ENCODE results near the gene RRBP1. TPM values are rescaled to one million over a fixed set of nuclear protein-coding genes. Genes with fewer than 3 reads are reported as not detected.

RRBP1 gene
- total and polyA plus RNA-seq, 4 donors: 75.4 to 202 (median 130) TPM

GRCh38 chr20:17706632-17707031 lies 24.6 kb upstream of the RRBP1 start (continued):
- TF ChIP-seq REST (IDR thresholded peaks at IDR 0.05): no peak
- TF ChIP-seq FOXA2 (IDR thresholded peaks at IDR 0.05): no peak
- no peak for TF ChIP-seq NR2F2 (IDR thresholded peaks at IDR 0.05)

- H3K27me3 ChIP-seq (ENCODE audit: control insufficient read depth in 4 of 4, insufficient read depth in 4 of 4, low read length in 3 of 4): no peaks in the 10 kb centered on the region
- H3K27ac ChIP-seq (ENCODE audit: low read depth in 1 of 2, low read length in 2 of 2): no peak overlapping the region
- 86% methylated on average over 4 of the region's 4 CpGs for WGBS
- no peak for DNase-seq (ENCODE audit: low spot score)
- no peaks in the 10 kb centered on the region for H3K36me3 ChIP-seq (ENCODE audit: control insufficient read depth in 4 of 4, insufficient read depth in 3 of 4, low read depth in 1 of 4, low read length in 3 of 4)
- H3K9me3 ChIP-seq (ENCODE audit: control insufficient read depth in 4 of 4, low read length in 3 of 4): no peaks in the 10 kb centered on the region
- H3K4me3 ChIP-seq (ENCODE audit: low read depth in 1 of 3, low read length in 3 of 3): no peak overlapping the region
- no peak for TF ChIP-seq GABPA (IDR thresholded peaks at IDR 0.05 in 1 of 2, conservative IDR thresholded peaks at IDR 0.05 in 1 of 2)
- TF ChIP-seq JUND (IDR thresholded peaks at IDR 0.05): no peak
- no peak for TF ChIP-seq RAD21 (IDR thresholded peaks at IDR 0.05)
- TF ChIP-seq CTCF (IDR thresholded peaks at IDR 0.05; ENCODE audit: low read depth, low read length, missing input control): no peak
- no peak for TF ChIP-seq SP1 (IDR thresholded peaks at IDR 0.05)
- TF ChIP-seq HNF4G (IDR thresholded peaks at IDR 0.05): no peak
- no peak for TF ChIP-seq HNF4A (conservative IDR thresholded peaks at IDR 0.05)
- no peak for TF ChIP-seq FOXA2 (IDR thresholded peaks at IDR 0.05)
- H3K9ac ChIP-seq (ENCODE audit: low read depth in 1 of 2, low read length in 2 of 2): no peak overlapping the region
- peaks cover 3 to 19% (median 7%) of the 10 kb centered on the region in 4 donors for H3K4me1 ChIP-seq (ENCODE audit: control insufficient read depth in 4 of 4, insufficient read depth in 4 of 4, low read length in 3 of 4)
Measured at GRCh38 chr20:17705916-17706315, 23.9 kb upstream of the RRBP1 start.

- WGBS: 97% methylated on average over 5 of the region's 5 CpGs
- Histone ChIP-seq H3K27ac (ENCODE audit: low read depth in 1 of 2, low read length in 2 of 2) (no peak overlapping the region), H3K9me3 (ENCODE audit: control insufficient read depth in 4 of 4, low read length in 3 of 4) (no peaks in the 10 kb centered on the region), H3K4me3 (ENCODE audit: low read depth in 1 of 3, low read length in 3 of 3) (no peak overlapping the region), H3K9ac (ENCODE audit: low read depth in 1 of 2, low read length in 2 of 2) (no peak overlapping the region), H3K36me3 (ENCODE audit: control insufficient read depth in 4 of 4, insufficient read depth in 3 of 4, low read depth in 1 of 4, low read length in 3 of 4) (no peaks in the 10 kb centered on the region), H3K27me3 (ENCODE audit: control insufficient read depth in 4 of 4, insufficient read depth in 4 of 4, low read length in 3 of 4) (no peaks in the 10 kb centered on the region), H3K4me1 (ENCODE audit: control insufficient read depth in 4 of 4, insufficient read depth in 4 of 4, low read length in 3 of 4) (peaks cover 0 to 8% (median 0%) of the 10 kb centered on the region in 4 donors)
- no peak for DNase-seq (ENCODE audit: low spot score)
- TF ChIP-seq SP1 (IDR thresholded peaks at IDR 0.05): no peak
Measured at GRCh38 chr20:17704589-17705317, 22.7 kb upstream of the RRBP1 start.

GRCh38 chr20:17701826-17702225 lies 19.8 kb upstream of the RRBP1 start:
- no peaks in the 10 kb centered on the region for H3K4me1 ChIP-seq (ENCODE audit: control insufficient read depth in 4 of 4, insufficient read depth in 4 of 4, low read length in 3 of 4)
- H3K9me3 ChIP-seq (ENCODE audit: control insufficient read depth in 4 of 4, low read length in 3 of 4): no peaks in the 10 kb centered on the region
- no peak overlapping the region for H3K27ac ChIP-seq (ENCODE audit: low read depth in 1 of 2, low read length in 2 of 2)
- 86% methylated on average over 4 of the region's 4 CpGs for WGBS
- H3K4me3 ChIP-seq (ENCODE audit: low read depth in 1 of 3, low read length in 3 of 3): no peak overlapping the region
- no peaks in the 10 kb centered on the region for H3K36me3 ChIP-seq (ENCODE audit: control insufficient read depth in 4 of 4, insufficient read depth in 3 of 4, low read depth in 1 of 4, low read length in 3 of 4)
- no peak for DNase-seq (ENCODE audit: low spot score)
- no peak for TF ChIP-seq FOXA2 (IDR thresholded peaks at IDR 0.05)
- no peak for TF ChIP-seq SP1 (IDR thresholded peaks at IDR 0.05)
- TF ChIP-seq YY1 (IDR thresholded peaks at IDR 0.05): no peak
- no peak for TF ChIP-seq ATF3 (IDR thresholded peaks at IDR 0.05)
- TF ChIP-seq NR2F2 (IDR thresholded peaks at IDR 0.05): no peak
- H3K27me3 ChIP-seq (ENCODE audit: control insufficient read depth in 4 of 4, insufficient read depth in 4 of 4, low read length in 3 of 4): no peaks in the 10 kb centered on the region
- no peak overlapping the region for H3K9ac ChIP-seq (ENCODE audit: low read depth in 1 of 2, low read length in 2 of 2)
